Anterior cingulate cortex (tissue), 58 donors: ENCODE data around the gene PACSIN3.

Experiments used
- DNase-seq, 58 donors: peaks; one replicate each; lab custom pipeline; 2025; lab: John Stamatoyannopoulos, UW

Gene PACSIN3

GRCh38 chr11:47155879-47156278 lies 30.4 kb downstream of the PACSIN3 start:
- no peak for DNase-seq

- peak in 12 of 58 donors; percentile 11 to 63 (median 38) for DNase-seq
These were observed 31.3 kb downstream of the PACSIN3 start for GRCh38 chr11:47154616-47155570.

GRCh38 chr11:47152953-47153950 lies 33.0 kb downstream of the PACSIN3 start:
- DNase-seq = peak in 57 of 58 donors; percentile 24 to 92 (median 75)

GRCh38 chr11:47152126-47152952 lies 33.9 kb downstream of the PACSIN3 start:
- DNase-seq = no peak

GRCh38 chr11:47149782-47150181 lies 36.5 kb downstream of the PACSIN3 start:
- DNase-seq = no peak

- DNase-seq = peak in 6 of 58 donors; percentile 21 to 39 (median 24)
These were observed 37.2 kb downstream of the PACSIN3 start for GRCh38 chr11:47148903-47149531.

- DNase-seq = no peak
These were observed 38.0 kb downstream of the PACSIN3 start for GRCh38 chr11:47148270-47148669.

- no peak for DNase-seq
These were observed 38.6 kb downstream of the PACSIN3 start for GRCh38 chr11:47147681-47148080.

- DNase-seq = no peak
These were observed 39.0 kb downstream of the PACSIN3 start for GRCh38 chr11:47147250-47147649.

- no peak for DNase-seq
These were observed 41.7 kb downstream of the PACSIN3 start for GRCh38 chr11:47144541-47144940.

- DNase-seq = no peak
These were observed 42.9 kb downstream of the PACSIN3 start for GRCh38 chr11:47143322-47143721.

- no peak for DNase-seq
These were observed 46.4 kb downstream of the PACSIN3 start for GRCh38 chr11:47139878-47140277.

- DNase-seq = no peak
These were observed 48.8 kb downstream of the PACSIN3 start for GRCh38 chr11:47137476-47137875.

- DNase-seq = no peak
These were observed 49.3 kb downstream of the PACSIN3 start for GRCh38 chr11:47136921-47137320.

GRCh38 chr11:47136327-47136726 lies 49.9 kb downstream of the PACSIN3 start:
- DNase-seq = no peak

- DNase-seq = no peak
These were observed 53.3 kb downstream of the PACSIN3 start for GRCh38 chr11:47132981-47133380.

GRCh38 chr11:47132490-47132889 lies 53.7 kb downstream of the PACSIN3 start:
- no peak for DNase-seq

GRCh38 chr11:47131136-47131535 lies 55.1 kb downstream of the PACSIN3 start:
- no peak for DNase-seq

- DNase-seq = no peak
These were observed 55.7 kb downstream of the PACSIN3 start for GRCh38 chr11:47130543-47130942.
